Astrocyte (in vitro differentiated cells and primary cell): Measurements from ENCODE around the gene NLRP6.

ENCODE experiments used
- EZH2 ChIP-seq: IDR thresholded peaks from 2 replicates; pipeline ENCODE4 v1.6.1; 2012; ENCODE audit warnings: mild to moderate bottlenecking, low read length, inconsistent platforms; ENCODE audit not compliant: insufficient read depth
- TF ChIP-seq, protein P1 (sequence below): IDR thresholded peaks from 2 replicates; pipeline ENCODE4 v1.5.1; 2011; ENCODE audit warnings: low read depth, mild to moderate bottlenecking, inconsistent platforms, low read length, moderate library complexity; ENCODE audit not compliant: insufficient read depth

DNA sequence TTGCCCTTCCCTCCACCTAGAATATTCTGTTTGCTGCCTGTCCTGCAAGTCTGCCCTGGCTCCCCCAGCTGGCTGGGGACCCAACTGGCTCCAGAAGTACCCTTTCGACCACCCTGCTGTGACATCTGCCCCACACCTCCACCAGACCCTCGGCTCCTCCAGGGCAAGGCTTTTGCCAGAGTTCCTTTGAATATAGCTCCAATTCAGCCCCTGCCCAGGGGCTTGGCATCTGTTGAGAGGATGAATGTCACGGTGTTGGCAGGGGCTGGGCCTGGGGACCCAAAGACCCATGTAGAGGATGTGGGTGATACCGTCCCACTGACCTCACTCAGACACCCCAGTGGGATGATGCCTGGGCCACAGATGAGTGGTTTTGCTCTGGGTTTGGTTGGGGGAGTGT lies 4.0 kb downstream of the NLRP6 start:
- TF ChIP-seq, protein P1, sequence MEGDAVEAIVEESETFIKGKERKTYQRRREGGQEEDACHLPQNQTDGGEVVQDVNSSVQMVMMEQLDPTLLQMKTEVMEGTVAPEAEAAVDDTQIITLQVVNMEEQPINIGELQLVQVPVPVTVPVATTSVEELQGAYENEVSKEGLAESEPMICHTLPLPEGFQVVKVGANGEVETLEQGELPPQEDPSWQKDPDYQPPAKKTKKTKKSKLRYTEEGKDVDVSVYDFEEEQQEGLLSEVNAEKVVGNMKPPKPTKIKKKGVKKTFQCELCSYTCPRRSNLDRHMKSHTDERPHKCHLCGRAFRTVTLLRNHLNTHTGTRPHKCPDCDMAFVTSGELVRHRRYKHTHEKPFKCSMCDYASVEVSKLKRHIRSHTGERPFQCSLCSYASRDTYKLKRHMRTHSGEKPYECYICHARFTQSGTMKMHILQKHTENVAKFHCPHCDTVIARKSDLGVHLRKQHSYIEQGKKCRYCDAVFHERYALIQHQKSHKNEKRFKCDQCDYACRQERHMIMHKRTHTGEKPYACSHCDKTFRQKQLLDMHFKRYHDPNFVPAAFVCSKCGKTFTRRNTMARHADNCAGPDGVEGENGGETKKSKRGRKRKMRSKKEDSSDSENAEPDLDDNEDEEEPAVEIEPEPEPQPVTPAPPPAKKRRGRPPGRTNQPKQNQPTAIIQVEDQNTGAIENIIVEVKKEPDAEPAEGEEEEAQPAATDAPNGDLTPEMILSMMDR: no peak
- no peak for TF ChIP-seq EZH2
